Measurements from ENCODE around the gene TMEM120B.

The TMEM120B gene

DNA sequence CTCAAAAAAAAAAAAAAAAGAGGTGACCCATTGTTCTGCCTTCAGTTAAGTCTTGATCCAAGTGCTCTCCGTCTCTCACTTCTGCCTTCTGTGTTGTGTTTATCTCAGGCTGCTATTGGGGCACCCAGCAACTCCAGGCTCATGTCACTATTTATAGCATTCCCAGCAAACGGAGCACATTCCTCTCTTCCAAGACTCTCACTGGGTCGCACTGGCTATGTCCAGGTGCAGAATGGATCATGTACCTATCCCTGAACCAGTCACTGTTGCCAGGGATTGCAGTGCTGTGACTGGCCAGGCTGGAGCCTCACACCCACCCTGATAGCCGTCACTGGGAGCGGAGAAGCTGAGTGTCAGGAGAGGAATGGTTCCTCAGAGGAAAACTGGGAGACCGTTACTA, 49.7 kb downstream of the TMEM120B start:
- H3K79me2 ChIP-seq (ENCODE audit: insufficient read depth, low read depth): no peaks in the 10 kb centered on the region
- H3K27me3 ChIP-seq (ENCODE audit: insufficient read depth, low read depth): no peaks in the 10 kb centered on the region
- H3K9ac ChIP-seq: no peak overlapping the region
- H3K4me1 ChIP-seq (ENCODE audit: low read depth, poor library complexity, severe bottlenecking): no peaks in the 10 kb centered on the region
- H3K4me2 ChIP-seq: no peak overlapping the region
- no peak overlapping the region for H3K4me3 ChIP-seq (IDR thresholded peaks at IDR 0.05; ENCODE audit: insufficient read depth, low read depth, low read length)
- TF ChIP-seq CTCF (conservative IDR thresholded peaks at IDR 0.05; ENCODE audit: low read depth, low read length): no peak
- H3K27ac ChIP-seq: no peak overlapping the region
- no peak overlapping the region for H2AFZ ChIP-seq (ENCODE audit: low read depth)
- no peaks in the 10 kb centered on the region for H3K36me3 ChIP-seq (ENCODE audit: insufficient read depth)
- H4K20me1 ChIP-seq (ENCODE audit: insufficient read depth): no peaks in the 10 kb centered on the region

GRCh38 chr12:121764808-121765207, 52.3 kb downstream of the TMEM120B start:
- H2AFZ ChIP-seq (ENCODE audit: low read depth): no peak overlapping the region
- no peaks in the 10 kb centered on the region for H4K20me1 ChIP-seq (ENCODE audit: insufficient read depth)
- H3K79me2 ChIP-seq (ENCODE audit: insufficient read depth, low read depth): no peaks in the 10 kb centered on the region
- no peaks in the 10 kb centered on the region for H3K36me3 ChIP-seq (ENCODE audit: insufficient read depth)
- no peaks in the 10 kb centered on the region for H3K27me3 ChIP-seq (ENCODE audit: insufficient read depth, low read depth)
- no peak overlapping the region for H3K9ac ChIP-seq
- no peak overlapping the region for H3K4me2 ChIP-seq
- TF ChIP-seq CTCF (conservative IDR thresholded peaks at IDR 0.05; ENCODE audit: low read depth, low read length): no peak
- no peak overlapping the region for H3K27ac ChIP-seq
- H3K4me1 ChIP-seq (ENCODE audit: low read depth, poor library complexity, severe bottlenecking): no peaks in the 10 kb centered on the region
- no peak overlapping the region for H3K4me3 ChIP-seq (IDR thresholded peaks at IDR 0.05; ENCODE audit: insufficient read depth, low read depth, low read length)

- no peaks in the 10 kb centered on the region for H3K36me3 ChIP-seq (ENCODE audit: insufficient read depth)
- no peak overlapping the region for H3K9ac ChIP-seq
- no peak overlapping the region for H3K4me3 ChIP-seq (IDR thresholded peaks at IDR 0.05; ENCODE audit: insufficient read depth, low read depth, low read length)
- H3K4me1 ChIP-seq (ENCODE audit: low read depth, poor library complexity, severe bottlenecking): no peaks in the 10 kb centered on the region
- H3K27me3 ChIP-seq (ENCODE audit: insufficient read depth, low read depth): no peaks in the 10 kb centered on the region
- H2AFZ ChIP-seq (ENCODE audit: low read depth): no peak overlapping the region
- no peak for TF ChIP-seq CTCF (conservative IDR thresholded peaks at IDR 0.05; ENCODE audit: low read depth, low read length)
- no peaks in the 10 kb centered on the region for H4K20me1 ChIP-seq (ENCODE audit: insufficient read depth)
- H3K27ac ChIP-seq: no peak overlapping the region
- no peak overlapping the region for H3K4me2 ChIP-seq
- no peaks in the 10 kb centered on the region for H3K79me2 ChIP-seq (ENCODE audit: insufficient read depth, low read depth)
Measured at GRCh38 chr12:121765573-121765972, 53.0 kb downstream of the TMEM120B start.

- Histone ChIP-seq H2AFZ (ENCODE audit: low read depth) (no peak overlapping the region), H3K27ac (no peak overlapping the region), H3K9ac (no peak overlapping the region), H3K4me1 (ENCODE audit: low read depth, poor library complexity, severe bottlenecking) (no peaks in the 10 kb centered on the region), H3K4me2 (no peak overlapping the region), H3K79me2 (ENCODE audit: insufficient read depth, low read depth) (no peaks in the 10 kb centered on the region), H4K20me1 (ENCODE audit: insufficient read depth) (no peaks in the 10 kb centered on the region), H3K36me3 (ENCODE audit: insufficient read depth) (no peaks in the 10 kb centered on the region), H3K27me3 (ENCODE audit: insufficient read depth, low read depth) (no peaks in the 10 kb centered on the region), H3K4me3 (IDR thresholded peaks at IDR 0.05; ENCODE audit: insufficient read depth, low read depth, low read length) (no peak overlapping the region)
- TF ChIP-seq CTCF (conservative IDR thresholded peaks at IDR 0.05; ENCODE audit: low read depth, low read length): no peak
Measured at GRCh38 chr12:121766290-121767039, 53.9 kb downstream of the TMEM120B start.

Measured in KMS-11 (cell line).